ENCODE measurements around the gene MBD3L1. TPM values are rescaled to one million over a fixed set of nuclear protein-coding genes. Genes with fewer than 3 reads are reported as not detected.

Gene MBD3L1
- total and polyA plus RNA-seq, 12 donors = not detected

- WGBS, 4 donors = 0 to 1% (median 0%) methylated on average over 4 to 16 of the region's 16 CpGs
- no peak for DNase-seq
- Histone ChIP-seq H3K9me3 (replicated peaks in 1 of 3) (no peaks in the 10 kb centered on the region), H3K4me1 (replicated peaks in 1 of 2) (peaks cover 6% of the 10 kb centered on the region in 2 donors), H3K27ac (peak overlapping the region; percentile 84 to 97 (median 92)), H3K36me3 (replicated peaks in 1 of 2) (no peaks in the 10 kb centered on the region), H3K27me3 (no peaks in the 10 kb centered on the region), H3K4me3 (peak overlapping the region; percentile 6 to 97 (median 83))
- TF ChIP-seq POLR2A (IDR thresholded peaks at IDR 0.05) (no peak), CTCF (IDR thresholded peaks at IDR 0.05) (no peak)
- intact Hi-C loops (cut with DNase I) = no loop called here
These were observed 395 bp upstream of the MBD3L1 start for GRCh38 chr19:8831832-8832131.

DNA sequence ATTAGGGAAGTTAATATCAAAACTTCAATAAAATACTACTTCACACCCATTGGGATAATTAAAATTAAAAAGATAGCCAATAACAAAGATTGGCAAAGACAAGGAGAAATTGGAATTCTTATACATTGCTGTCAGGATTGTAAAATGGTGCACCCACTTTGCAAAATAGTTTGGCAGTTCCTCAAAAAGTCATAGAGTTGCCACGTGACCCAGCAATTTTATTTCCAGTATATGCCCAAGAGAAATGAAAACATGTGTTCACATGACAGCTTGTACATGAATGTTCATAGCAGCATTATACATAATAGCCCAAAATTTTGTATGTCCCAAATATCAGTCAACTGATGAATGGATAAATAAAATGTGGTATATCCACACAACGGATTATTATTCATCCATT, 3.3 kb downstream of the MBD3L1 start:
- intact Hi-C loops (cut with DNase I) = no loop called here
- 63 to 76% (median 66%) methylated on average over 2 of the region's 2 CpGs for WGBS, 4 donors

GRCh38 chr19:8835877-8836276, 3.7 kb downstream of the MBD3L1 start:
- H3K4me3 ChIP-seq = no peak overlapping the region
- H3K9me3 ChIP-seq (replicated peaks in 1 of 3) = no peaks in the 10 kb centered on the region
- peaks cover 6% of the 10 kb centered on the region in 2 donors for H3K4me1 ChIP-seq (replicated peaks in 1 of 2)
- intact Hi-C loops (cut with DNase I) = no loop called here
- no peaks in the 10 kb centered on the region for H3K27me3 ChIP-seq
- H3K27ac ChIP-seq = no peak overlapping the region
- TF ChIP-seq POLR2A (IDR thresholded peaks at IDR 0.05) (no peak), CTCF (IDR thresholded peaks at IDR 0.05) (no peak)
- no peaks in the 10 kb centered on the region for H3K36me3 ChIP-seq (replicated peaks in 1 of 2)
- WGBS, 4 donors = 88 to 97% (median 91%) methylated on average over 3 of the region's 3 CpGs
- no peak for DNase-seq

More for the DNA sequence above, 3.3 kb downstream of the MBD3L1 start:
- TF ChIP-seq CTCF (IDR thresholded peaks at IDR 0.05) (no peak), POLR2A (IDR thresholded peaks at IDR 0.05) (no peak)
- Histone ChIP-seq H3K36me3 (replicated peaks in 1 of 2) (no peaks in the 10 kb centered on the region), H3K4me1 (replicated peaks in 1 of 2) (peaks cover 6% of the 10 kb centered on the region in 2 donors), H3K27ac (no peak overlapping the region), H3K4me3 (no peak overlapping the region), H3K9me3 (replicated peaks in 1 of 3) (no peaks in the 10 kb centered on the region), H3K27me3 (no peaks in the 10 kb centered on the region)
- DNase-seq = no peak

DNA sequence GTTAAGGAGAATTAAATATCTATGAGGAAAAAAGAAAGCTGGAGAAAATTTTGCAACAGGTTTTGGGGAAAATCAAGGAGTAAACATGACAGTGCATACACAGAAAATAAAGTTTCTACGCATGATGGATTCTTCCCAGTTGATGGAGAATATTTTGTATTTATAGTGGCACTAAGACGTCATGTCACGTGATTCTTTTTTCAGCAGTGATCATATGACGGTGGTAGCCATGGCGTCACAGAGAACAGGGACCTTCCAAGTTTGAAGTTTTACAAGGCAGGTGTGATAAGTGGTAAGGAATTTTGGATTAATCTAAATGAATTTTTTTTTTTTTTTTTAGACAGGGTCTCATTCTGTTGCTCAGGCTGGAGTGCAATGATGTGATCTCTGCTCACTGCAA, 8.5 kb downstream of the MBD3L1 start:
- no peaks in the 10 kb centered on the region for H3K4me1 ChIP-seq (replicated peaks in 1 of 2)
- no peaks in the 10 kb centered on the region for H3K27me3 ChIP-seq
- H3K36me3 ChIP-seq (replicated peaks in 1 of 2) = no peaks in the 10 kb centered on the region
- no peak for TF ChIP-seq POLR2A (IDR thresholded peaks at IDR 0.05)
- 82 to 92% (median 88%) methylated on average over 5 of the region's 5 CpGs for WGBS, 4 donors
- no peak for DNase-seq
- H3K27ac ChIP-seq = no peak overlapping the region
- H3K4me3 ChIP-seq = no peak overlapping the region
- intact Hi-C loops (cut with DNase I) = no loop called here
- no peaks in the 10 kb centered on the region for H3K9me3 ChIP-seq (replicated peaks in 1 of 3)

GRCh38 chr19:8846819-8847218, 14.6 kb downstream of the MBD3L1 start:
- DNase-seq = no peak
- H3K4me1 ChIP-seq (replicated peaks in 1 of 2) = no peaks in the 10 kb centered on the region
- no peaks in the 10 kb centered on the region for H3K9me3 ChIP-seq (replicated peaks in 1 of 3)
- 57 to 84% (median 72%) methylated on average over 1 to 3 of the region's 3 CpGs for WGBS, 4 donors
- no peak overlapping the region for H3K4me3 ChIP-seq
- intact Hi-C loops (cut with DNase I) = no loop called here
- H3K27me3 ChIP-seq = no peaks in the 10 kb centered on the region
- no peak overlapping the region for H3K27ac ChIP-seq
- H3K36me3 ChIP-seq (replicated peaks in 1 of 2) = no peaks in the 10 kb centered on the region
- no peak for TF ChIP-seq POLR2A (IDR thresholded peaks at IDR 0.05)
